NCI-H1436 treated with DMSO at 0.1 percent for 48 hours (cell line): ENCODE measurements around the gene FAM118B.

Experiments used
- DNase-seq: peaks from one replicate; lab custom pipeline; 2025; lab: John Stamatoyannopoulos, UW

The FAM118B gene

DNA sequence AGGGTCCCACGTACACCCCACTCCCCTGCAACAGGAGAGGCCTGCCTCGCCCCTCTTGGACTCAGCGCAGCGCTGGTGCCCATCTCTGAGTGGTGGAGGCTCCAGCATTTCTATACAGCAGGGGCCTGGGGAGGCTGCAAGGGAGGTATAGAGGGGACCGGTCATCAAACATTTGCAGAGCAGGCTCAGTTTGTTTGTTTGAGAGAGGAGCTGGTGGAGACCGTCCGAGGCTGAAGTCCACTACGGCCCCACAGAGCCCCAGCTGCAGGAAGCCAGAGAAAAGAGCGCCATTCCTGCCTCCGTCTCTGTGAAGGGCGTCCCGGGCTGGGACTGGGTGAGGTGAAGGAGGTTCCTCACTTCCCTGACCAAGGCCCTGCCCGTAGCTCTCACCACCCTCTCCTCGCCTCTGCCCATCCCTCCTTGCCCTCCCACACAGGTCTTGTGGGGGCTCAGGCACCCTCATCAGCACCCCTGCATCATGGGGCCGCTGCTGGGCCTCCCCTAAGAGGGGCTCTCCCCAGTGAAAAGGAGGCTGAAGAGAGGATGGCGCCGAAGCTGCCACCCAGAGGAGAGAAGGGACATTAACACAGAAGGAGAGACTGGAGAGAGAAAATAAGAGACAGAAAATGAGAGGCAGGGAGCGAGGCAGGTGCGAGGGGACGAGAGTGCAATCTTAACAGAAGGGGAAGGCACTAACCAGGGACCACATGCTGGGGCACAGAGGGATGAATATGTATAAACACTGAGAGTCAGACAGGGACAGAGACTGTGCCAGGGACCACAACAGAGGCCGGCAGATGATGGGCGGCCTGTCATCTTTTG lies 24.7 kb upstream of the FAM118B start:
- DNase-seq, result no peak

DNA sequence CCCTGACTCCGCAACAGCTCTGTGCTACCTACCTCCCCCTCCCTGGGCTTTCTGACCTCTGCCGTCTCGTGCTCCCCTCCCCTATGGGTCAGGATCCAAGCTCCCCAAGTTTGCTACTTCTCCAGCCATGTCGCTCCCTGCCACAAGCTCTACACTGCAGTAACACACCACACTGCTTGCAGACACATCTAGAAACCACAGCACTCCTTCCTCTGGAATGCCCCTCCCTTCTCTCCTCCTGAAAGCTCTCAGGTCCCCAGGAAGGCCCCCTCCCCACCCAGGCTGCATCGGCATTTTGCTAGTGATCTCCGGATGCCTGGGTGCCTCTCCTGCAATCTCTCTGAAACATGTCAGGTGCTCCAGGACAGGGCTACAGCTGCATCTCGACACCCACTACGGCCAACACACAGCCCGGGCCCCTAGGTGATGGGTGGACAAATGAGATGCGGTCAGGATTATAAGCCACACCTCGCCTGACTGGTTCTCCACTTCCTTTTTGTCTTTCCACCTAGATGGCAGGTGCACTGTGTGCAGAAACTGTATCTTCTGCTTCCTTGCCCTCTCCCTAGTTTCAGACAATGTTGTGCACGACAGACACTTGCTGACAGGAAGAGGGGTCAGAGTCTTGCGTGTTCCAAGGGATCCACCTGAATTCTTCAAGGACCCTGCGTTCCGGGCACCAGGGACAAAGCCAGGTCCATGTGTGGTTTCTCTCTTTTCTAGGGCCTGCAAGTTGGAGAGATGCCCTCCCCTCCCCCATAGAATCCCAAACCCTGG lies 23.1 kb upstream of the FAM118B start:
- no peak for DNase-seq

DNA sequence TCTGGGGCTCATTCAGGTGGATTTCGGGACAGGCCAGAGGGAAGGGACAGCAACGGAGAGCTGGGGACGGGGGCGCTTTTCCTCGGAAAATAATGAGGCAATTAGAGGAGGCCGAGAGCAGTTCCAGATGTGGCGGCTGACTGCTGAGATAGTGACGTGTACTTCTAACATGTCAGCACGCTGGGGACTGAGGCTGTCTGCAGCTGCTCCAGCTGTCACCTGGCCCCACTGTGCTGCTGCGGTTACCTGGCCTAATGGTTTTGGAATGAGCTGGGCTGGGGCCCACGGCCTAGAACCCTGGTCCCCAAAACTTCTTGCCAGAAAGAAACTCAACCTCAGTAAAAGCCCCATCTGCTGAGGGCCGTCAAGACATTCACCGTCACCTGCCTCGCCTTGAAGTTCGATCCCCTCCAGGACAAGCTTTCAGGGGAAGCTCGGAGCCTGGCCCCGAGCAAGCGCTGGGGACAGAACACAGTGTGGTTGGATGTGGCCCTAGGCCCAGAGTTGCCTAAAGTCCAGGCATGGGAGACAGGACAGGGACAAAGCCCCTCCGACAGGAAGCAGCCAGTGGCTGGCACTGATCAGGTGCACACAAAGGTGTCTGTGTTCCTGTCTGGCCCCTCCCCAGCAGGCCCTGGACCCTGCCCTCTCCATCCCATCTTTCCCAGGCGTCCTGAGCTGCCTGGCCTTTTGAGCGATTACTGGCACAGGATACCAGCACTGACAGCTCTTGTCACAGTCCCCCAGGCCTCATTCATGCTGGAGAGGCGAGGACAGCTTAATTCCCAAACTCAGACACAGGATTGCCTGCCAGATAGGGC lies 22.3 kb upstream of the FAM118B start:
- no peak for DNase-seq

DNA sequence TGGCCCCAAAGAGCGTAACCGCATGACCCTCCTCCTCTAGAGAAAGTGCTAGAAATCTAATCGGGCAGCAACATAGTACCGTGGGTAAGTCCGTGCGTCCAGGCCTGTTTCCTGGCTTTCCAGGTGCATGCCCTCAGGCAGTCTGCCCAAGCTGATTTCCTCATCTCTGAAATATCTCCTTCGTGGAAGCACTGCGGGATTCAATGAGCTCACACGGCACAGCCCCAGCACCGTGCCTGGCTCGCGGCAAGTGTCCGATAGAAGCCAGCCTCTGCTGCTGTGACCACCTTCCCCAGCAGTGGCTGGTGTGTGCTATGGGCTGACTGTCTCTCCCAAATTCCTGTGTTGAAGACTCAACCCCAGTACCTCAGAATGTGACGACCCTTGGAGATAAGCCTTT lies 20.8 kb upstream of the FAM118B start:
- DNase-seq, result no peak

DNA sequence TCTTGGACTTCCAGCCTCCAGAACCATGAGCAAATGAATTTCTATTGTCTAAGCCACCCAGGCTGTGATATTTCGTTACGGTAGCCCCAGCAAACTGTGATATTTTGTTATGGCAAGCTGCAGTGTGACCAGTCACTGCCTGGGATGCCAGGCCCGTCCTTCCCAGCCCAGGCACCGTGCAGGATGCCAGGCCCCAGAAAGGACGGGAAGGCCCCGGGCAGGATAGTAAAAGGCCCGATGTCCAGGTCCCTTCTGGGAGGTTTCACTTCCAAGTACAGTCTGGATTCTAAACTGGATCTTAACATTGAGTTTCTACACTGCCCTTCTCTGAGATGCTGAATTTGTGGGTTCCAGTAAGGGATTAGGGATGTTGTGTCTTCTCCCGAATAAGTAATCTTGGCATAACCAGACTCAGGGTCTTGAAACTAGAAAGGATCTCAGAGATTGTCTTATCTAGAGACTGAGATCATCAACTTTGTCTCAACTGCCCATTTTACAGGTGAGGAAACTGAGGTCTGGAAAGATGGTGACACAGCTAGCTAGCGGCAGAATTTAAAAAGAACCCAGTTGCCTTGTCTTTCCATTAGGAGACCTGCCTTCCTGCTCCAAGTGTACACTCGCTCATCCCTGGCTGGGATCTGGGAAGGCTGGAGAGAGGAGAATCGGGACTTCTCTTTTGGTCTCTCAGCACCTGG lies 20.1 kb upstream of the FAM118B start:
- DNase-seq, result no peak

DNA sequence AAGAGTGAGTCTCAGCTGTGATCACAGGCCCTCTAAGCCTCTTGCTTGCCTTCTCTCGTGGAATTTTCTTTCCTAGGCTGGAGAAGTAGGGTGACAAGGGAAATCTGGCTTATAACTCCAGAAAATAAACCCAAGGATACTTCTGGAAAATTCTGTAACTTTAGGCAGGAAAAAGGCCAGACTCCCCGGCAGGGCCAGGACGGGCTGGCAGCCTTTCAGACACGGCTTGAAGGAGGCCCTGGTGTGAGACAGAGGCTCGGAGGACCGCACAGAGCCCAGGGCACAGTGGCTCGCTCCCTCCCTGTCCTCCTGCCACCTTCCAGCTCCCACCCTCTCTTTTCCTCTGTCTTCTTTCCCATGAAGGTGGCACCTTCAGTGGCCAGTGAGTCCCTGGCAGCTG lies 19.2 kb upstream of the FAM118B start:
- no peak for DNase-seq

DNA sequence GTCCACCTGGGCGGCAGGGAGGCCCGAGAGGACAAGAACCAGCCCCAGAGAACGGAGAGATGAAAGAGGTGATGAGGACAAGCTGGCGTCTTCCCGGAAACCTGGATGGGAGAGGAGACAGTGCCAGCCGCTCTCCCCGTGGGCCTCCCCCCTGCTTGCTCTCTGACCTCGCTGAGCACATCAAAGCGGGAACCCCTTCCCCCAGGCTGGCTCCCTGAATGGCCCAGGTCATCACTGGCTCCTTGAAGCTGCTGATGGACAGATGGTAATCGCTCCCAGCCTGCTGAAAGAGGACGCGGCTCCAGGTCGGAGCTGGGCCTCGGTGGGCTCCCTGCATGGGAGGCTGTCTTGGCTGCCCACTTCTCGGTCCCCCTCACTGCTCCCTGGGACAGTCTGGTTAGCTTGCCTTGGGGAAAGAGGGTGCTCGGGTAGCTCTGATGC lies 18.5 kb upstream of the FAM118B start:
- DNase-seq, result no peak

DNA sequence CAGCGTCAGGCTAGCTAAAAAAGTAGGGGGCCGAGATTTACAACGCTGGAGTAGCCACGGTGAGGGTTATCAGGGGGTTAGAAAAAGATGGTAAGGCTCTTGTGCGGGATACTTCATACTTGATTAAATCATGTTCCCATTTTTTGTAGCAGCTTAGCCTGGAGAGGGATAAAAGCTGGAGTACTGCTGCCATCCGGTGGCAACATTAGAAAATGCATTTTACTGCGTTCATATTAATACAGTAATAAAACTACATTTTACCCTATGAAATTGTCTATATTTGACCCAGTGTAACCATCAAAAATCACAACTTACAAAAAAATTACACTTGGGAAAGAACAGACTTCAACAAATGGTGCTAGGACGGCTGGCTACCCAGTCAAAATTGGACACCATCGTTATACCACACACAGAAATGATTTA lies 17.4 kb upstream of the FAM118B start:
- DNase-seq, result no peak

DNA sequence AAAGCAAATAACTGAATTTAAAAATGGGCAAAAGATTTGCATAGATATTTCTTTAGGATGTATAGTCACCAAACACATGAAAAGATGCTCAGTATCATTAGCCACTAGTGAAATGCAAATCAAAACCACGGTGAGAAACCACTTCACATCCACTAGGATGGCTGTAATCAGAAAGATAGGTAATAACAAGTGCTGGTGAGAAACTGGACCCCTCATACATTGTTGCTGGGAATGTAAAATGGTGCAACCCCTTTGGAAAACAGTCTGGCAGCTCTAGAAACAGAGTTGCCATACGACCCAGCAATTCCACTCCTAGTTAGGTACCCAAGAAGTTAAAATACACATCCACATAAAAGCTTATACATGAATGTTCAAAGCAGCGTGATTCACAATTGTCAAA lies 16.5 kb upstream of the FAM118B start:
- no peak for DNase-seq

DNA sequence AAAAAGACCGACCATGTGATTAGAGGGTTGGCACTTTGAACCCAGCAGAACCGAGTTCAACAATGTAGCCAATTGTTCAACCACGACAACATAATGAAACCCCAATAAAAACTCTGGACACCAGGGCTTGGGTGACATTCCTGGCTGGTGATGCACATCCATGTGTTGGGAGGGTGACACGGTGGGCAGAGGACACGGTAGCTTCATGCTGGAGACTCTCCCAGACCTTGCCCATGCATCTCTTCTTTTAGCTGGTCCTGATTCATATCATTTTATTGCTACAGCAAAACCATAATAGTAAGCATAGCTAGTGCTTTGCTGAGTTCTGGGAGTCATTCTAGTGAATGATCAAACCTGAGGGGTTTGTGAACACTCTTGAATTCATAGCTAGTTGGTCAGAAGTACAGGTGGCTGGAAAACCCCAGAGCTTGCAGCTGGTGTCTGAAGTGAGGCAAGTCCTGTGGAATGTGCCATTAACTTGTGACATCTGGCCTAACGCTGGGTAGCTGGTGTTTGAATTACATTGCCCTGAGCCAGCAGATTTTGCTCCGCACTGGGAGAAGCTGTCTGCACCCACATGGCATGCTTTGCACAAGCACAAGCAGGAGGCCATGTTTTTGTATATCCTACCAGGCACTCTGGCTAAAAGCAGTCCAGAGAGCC lies 14.2 kb upstream of the FAM118B start:
- DNase-seq, result no peak

DNA sequence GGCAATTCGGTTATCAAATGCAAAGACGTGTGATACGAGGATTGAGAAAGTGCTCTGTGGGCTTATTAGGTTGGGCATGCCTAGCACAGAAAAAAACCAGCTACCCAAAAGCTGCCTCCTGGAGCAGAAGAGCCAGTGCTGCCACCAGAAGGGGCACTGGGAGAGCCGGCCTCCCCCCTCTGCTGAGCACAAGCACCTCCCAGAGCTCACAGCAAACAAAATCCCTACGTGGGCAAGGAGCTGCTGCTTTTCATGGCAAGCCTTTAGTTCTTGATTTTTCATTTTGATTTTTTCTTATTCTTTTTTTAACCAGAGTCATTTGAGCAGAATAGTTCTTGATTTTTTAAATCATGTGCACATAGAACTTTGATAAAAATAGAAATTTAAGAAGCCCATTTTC lies 12.9 kb upstream of the FAM118B start:
- DNase-seq, result no peak

DNA sequence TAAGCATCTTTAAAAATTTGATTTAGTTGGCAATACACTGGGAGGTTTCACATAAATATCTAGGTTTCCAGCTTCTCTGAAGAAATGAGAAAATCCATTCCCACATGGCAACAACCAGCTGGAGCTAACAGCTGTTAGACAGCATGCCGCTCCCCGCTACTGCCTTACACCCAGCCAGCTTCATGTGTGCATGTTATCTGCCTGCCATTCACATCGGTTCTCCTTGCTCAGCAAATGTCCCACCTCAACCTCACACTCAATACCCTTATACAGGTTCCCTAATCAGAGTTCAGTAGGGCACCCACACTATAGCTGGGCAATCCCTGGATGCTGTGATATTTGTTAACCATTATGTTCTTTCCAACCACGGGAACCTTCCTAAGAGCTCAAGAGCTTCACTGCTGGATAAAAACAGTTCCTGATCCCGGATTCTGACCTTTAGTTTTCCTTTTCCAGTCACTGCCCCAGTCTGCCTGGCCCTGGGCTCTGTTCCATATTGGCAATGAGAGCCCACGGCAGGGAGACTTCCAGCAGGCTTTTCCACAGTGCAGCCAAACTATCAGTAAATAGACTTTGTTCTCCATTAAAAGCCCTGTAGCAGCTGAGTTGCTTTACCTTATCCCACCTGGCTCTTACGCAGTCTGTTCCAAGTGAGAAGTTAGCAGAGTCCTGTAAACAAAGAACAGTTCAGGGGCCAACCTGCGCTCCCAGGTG lies 8.8 kb upstream of the FAM118B start:
- DNase-seq, result no peak

DNA sequence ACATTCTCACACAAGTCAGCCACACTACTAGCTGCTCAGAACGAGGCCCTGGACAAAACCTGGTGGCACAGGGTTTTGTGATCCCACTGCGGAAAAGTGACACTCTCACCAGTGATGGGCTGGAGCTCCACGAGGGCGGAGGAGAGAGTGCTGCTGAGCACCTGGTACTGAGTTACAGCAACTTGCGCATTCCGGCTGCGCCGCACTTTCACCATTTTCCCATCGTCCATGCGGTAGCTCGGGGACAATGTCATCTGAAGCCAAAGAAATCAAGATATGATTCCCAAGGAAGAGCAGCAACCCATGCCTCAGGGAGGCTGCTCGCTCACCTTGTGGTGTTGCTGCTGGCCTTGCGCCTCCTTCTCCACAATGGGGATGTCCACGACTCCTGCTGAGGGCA lies 6.2 kb upstream of the FAM118B start:
- DNase-seq, result no peak

DNA sequence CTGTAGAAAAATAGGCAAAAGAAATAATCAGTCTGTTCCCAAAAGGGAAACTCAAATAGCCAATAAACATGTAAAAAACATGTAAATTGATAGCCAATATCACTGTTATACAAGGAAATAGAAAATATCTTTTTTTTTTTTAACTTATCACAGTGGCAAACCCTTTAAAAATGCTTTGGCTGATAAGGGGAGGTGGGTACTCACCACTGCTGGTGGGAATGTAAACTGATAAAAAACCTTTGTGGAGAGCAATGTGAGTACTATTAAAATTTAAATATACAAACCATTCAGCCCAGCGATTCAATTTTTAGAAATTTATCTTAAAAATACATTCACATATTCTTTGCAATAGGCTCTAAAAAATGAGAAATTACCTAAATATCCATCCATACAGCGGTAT lies 3.7 kb upstream of the FAM118B start:
- no peak for DNase-seq

DNA sequence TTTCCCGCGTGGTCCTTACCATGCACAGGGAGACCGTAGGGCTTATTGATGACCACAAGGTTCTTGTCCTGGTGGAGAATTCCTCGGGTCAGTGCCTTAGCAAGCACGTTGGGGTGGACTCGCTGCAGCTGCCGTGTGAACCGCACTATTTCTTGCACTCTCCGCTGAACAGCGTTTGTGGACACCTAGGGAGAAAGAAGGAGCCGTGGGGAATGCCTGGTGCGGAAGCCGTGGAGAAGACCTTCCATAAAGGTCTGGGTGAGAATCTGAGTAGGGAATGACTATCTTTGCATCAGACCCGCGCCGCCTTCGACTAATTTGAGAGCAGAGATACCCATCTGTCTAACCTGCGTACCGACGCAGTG lies 729 bp upstream of the FAM118B start:
- no peak for DNase-seq

DNA sequence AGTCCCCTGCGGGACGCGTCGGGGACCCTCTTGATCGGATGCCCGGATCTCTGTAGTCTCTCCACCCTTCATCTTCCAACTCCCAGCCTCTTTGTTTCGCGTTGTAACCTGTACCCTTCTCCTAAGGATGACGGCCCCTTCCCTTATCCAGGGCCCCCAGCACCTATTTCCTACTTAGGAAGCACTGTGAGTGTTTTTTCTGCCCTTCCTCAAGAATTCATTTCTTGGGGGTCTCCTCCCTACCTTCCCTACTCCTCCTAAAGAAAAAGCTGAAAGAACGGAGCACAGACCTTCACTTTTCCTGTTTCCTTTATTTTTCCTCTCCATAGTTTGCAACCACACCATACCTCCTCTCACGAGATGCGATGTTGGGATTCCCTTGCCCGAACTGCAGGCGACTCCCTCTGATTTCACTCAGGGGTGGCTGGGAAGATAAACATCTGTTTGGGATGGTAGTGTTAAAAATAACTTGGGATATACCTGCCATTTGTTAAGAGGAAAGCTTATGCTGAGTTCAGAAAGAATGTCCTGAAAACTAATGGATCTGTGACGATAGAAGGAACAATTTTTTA lies 593 bp downstream of the FAM118B start:
- DNase-seq, result no peak

DNA sequence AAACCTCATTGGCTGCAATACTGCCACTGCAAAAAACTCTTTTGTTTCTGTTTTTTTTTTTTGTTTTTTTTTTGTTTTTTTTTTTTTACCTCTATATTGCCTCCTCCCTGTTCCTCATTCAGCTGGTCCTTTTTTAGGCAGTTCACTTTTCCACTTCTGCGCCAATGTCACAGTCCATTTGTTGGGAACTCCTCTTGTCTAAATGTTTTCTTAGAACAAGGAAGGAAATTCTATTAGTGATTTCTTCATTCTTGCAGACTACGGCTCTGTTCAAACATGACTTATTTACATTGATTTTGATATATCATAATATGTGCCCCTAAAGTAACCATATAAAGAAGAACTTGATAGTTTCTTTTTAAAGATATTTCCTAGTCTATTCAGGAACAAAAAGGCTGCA lies 2.9 kb downstream of the FAM118B start:
- DNase-seq, result no peak

DNA sequence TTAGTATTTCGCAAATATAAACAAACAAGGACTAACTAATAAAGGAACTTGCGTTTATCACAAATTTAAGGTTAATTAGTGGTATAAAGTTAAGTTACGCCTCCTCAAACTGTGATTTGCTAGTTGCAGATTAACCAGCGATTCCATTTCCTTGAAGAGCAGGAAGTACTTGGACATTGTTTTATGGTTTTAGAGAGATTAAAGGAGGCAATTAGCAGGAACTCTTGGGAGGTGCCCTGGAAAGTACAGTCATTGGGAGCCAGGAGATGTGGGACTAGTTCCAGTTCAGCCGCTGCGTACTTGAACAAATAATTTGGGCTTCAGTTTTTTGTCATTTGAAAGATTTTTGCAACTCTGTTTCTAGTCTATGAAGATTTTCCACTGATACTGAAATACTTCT lies 3.3 kb downstream of the FAM118B start:
- DNase-seq, result no peak

DNA sequence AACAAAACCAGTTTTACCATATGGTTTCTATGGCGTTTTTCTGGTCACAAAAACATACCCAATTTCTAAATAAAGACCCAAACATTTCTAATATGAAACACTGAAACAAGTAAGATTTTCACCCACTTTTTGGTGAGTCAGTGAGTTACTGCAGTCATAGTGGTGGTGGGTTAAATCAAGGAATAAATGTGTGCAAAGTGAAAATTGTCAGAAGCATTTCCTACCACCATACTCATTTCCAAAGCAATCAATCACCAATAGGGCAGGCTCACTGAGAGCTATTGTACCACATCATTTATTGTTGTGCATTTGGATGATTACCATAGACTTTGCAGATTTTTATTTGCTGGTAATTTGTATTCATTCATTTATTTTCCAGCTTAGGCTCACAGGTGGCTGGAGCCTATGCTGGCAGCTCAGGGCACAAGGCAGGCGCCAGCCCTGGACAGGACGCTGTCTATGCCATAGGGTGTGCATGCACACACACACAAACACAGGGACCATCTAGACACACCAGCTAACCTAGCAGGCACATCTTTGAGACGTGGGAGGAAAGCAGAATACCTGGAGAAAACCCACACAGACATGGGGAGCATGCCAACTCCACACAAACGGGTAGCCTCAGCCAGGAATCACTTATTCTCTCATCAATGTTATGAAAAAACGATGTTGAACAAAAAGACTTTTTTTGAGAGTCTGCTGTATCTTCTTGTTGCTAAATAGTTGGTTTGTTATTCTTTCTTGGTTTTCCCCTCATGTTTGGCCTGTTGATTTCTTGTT lies 5.1 kb downstream of the FAM118B start:
- DNase-seq, result no peak

DNA sequence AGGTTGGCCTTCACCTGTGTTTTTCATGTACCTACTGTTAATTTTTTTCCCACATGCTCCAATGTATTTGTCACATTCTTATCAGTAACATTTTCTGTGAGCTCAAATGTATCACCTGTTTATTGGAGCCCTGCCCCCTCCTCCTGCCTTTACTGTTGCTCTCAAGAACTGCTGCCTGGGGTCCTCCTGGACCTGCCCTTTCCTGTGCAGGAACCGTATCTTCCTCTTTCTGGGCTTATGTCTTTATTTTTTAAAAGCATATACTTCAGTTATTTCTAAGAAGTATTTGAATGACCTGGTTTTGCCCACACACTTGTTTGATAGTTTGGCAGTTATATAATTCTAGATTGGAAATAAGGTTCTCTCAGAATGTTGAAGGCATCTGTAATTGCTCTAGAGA lies 5.9 kb downstream of the FAM118B start:
- DNase-seq, result no peak
